HCT116 (cell line): ENCODE results near the gene MTA1. TPM values are rescaled to one million over a fixed set of nuclear protein-coding genes. Genes with fewer than 3 reads are reported as not detected.
A peak's percentile ranks its signal among the peaks of the same experiment; 100 is the strongest.

Experiments used
- ATAC-seq: fragments of 200-7000 bp; cut with Tn5 transposase; 2 replicates; pipeline ENCODE4 v1.9.1; 2020; ENCODE audit warnings: mild to moderate bottlenecking, moderate library complexity
- BruUV-seq: library from RNA; stranded (reverse); fragments of 400-500 nt; replicated peaks from 2 replicates; lab custom pipeline; 2021; lab: Mats Ljungman, UMichigan
- CTCF ChIA-PET: fragments of 300-600 bp; sonication (Branson Sonifier 250); formaldehyde crosslinking; loops from one replicate; lab custom pipeline; 2021; ENCODE audit warnings: antibody characterized with exemption; lab: Charles Lee
- POLR2A ChIA-PET: fragments of 300-600, 350-600 bp; sonication (Branson Sonifier 250); formaldehyde crosslinking; loops from one replicate; lab custom pipeline; 2021; ENCODE audit warnings: antibody characterized with exemption; lab: Charles Lee
- RAD21 ChIA-PET, 2 experiments: fragments of 300-600 bp; sonication (Branson Sonifier 250); formaldehyde crosslinking; loops; one replicate each; lab custom pipeline; 2023; ENCODE audit warnings: low total read pairs in 2 of 2; ENCODE audit not compliant: uncharacterized antibody in 2 of 2, unreplicated experiment in 2 of 2, low non-redundant PET in 1 of 2; lab: Charles Lee
- DNase-seq: peaks from one replicate; pipeline ENCODE4 v3.0.0-alpha.2; 2010; ENCODE audit warnings: low read depth, low spot score
- H2AFZ ChIP-seq: fragments of 200-600 bp; shearing (Covaris generic), sonication (generic); 2 replicates; pipeline ENCODE4 v1.6.1; 2017; ENCODE audit warnings: low read depth, mixed run types, mixed read lengths, antibody characterized with exemption, low read length; ENCODE audit not compliant: poor library complexity, severe bottlenecking
- H3K27ac ChIP-seq: 2 replicates; pipeline ENCODE4 v1.5.1; 2012; ENCODE audit warnings: low read depth, low read length
- H3K27me3 ChIP-seq: fragments of 200-600 bp; sonication (generic); 2 replicates; pipeline ENCODE4 v1.6.1; 2016; ENCODE audit warnings: mixed run types, low read length, mixed read lengths; ENCODE audit not compliant: insufficient read depth
- H3K36me3 ChIP-seq, 2 experiments: fragments of 200-500 bp in 1 of 2; fragments of 200-600 bp in 1 of 2; sonication (Bioruptor generic) in 1 of 2; sonication (generic) in 1 of 2; 2 replicates each; pipeline versions ENCODE4 v1.5.1 to v1.6.1; 2014 to 2016; ENCODE audit warnings: low read length in 2 of 2, inconsistent platforms in 1 of 2, mixed read lengths in 1 of 2, mixed run types in 1 of 2; ENCODE audit not compliant: insufficient read depth in 2 of 2, control insufficient read depth in 1 of 2
- H3K4me1 ChIP-seq, 2 experiments: fragments of 200-600 bp in 1 of 2; sonication (generic) in 1 of 2; 2 replicates each; pipeline versions ENCODE4 v1.5.1 to v1.6.1; 2012 to 2017; ENCODE audit warnings: low read length in 2 of 2, inconsistent platforms in 1 of 2, mild to moderate bottlenecking in 1 of 2, mixed read lengths in 1 of 2, mixed run types in 1 of 2, moderate library complexity in 1 of 2; ENCODE audit not compliant: insufficient read depth in 2 of 2, control insufficient read depth in 1 of 2
- H3K4me2 ChIP-seq: fragments of 200-600 bp; sonication (generic); 2 replicates; pipeline ENCODE4 v1.6.1; 2017; ENCODE audit warnings: mixed run types, low read length, mixed read lengths
- H3K4me3 ChIP-seq, 2 experiments: fragments of 200-600 bp in 1 of 2; sonication (generic) in 1 of 2; replicated peaks in 1 of 2; 2 replicates each; pipeline ENCODE4 v1.5.1; 2011 to 2016; ENCODE audit warnings: low read length in 2 of 2, control low read depth in 1 of 2, low read depth in 1 of 2, mild to moderate bottlenecking in 1 of 2, mixed read lengths in 1 of 2, mixed run types in 1 of 2
- H3K79me2 ChIP-seq: fragments of 200-600 bp; sonication (generic); 2 replicates; pipeline ENCODE4 v1.6.1; 2017; ENCODE audit warnings: mild to moderate bottlenecking, mixed run types, low read length, moderate library complexity, mixed read lengths; ENCODE audit not compliant: insufficient read depth
- H3K9ac ChIP-seq: fragments of 200-600 bp; sonication (generic); 2 replicates; pipeline ENCODE4 v1.6.1; 2016; ENCODE audit warnings: low read length, mixed read lengths
- H3K9me2 ChIP-seq: fragments of 200-600 bp; sonication (generic), shearing (Covaris generic); 2 replicates; pipeline ENCODE4 v1.6.1; 2017; ENCODE audit warnings: mixed run types, mild to moderate bottlenecking, moderate library complexity; ENCODE audit not compliant: insufficient read depth
- H3K9me3 ChIP-seq, 2 experiments: fragments of 200-500 bp in 1 of 2; fragments of 200-600 bp in 1 of 2; sonication (Bioruptor generic) in 1 of 2; sonication (generic) in 1 of 2; 2 replicates each; pipeline ENCODE4 v1.6.1; 2014 to 2017; ENCODE audit warnings: low read length in 2 of 2, mixed read lengths in 2 of 2, inconsistent platforms in 1 of 2, low read depth in 1 of 2, mild to moderate bottlenecking in 1 of 2, mixed run types in 1 of 2, moderate library complexity in 1 of 2; ENCODE audit not compliant: control insufficient read depth in 1 of 2, insufficient read depth in 1 of 2
- H4K20me1 ChIP-seq: fragments of 200-600 bp; sonication (generic), shearing (Covaris generic); 2 replicates; pipeline ENCODE4 v1.6.1; 2017; ENCODE audit warnings: mixed run types, mild to moderate bottlenecking, moderate library complexity; ENCODE audit not compliant: insufficient read depth
- ATF3 ChIP-seq: IDR thresholded peaks from 2 replicates; pipeline ENCODE4 v1.6.1; 2012
- CBX3 ChIP-seq: IDR thresholded peaks from 2 replicates; pipeline ENCODE4 v1.6.1; 2012; ENCODE audit warnings: low read depth
- CEBPB ChIP-seq: IDR thresholded peaks from 2 replicates; pipeline ENCODE4 v1.6.1; 2012; ENCODE audit warnings: low read depth
- CTCF ChIP-seq, 3 experiments: fragments of 200-600 bp in 1 of 3; sonication (generic) in 1 of 3; IDR thresholded peaks in 2 of 3; conservative IDR thresholded peaks in 1 of 3; 2 replicates each; pipeline ENCODE4 v1.5.1; 2012 to 2017; ENCODE audit warnings: low read depth in 2 of 3, low read length in 2 of 3, antibody characterized with exemption in 1 of 3, borderline replicate concordance in 1 of 3, control low read depth in 1 of 3, mild to moderate bottlenecking in 1 of 3, mixed read lengths in 1 of 3, mixed run types in 1 of 3, moderate library complexity in 1 of 3; ENCODE audit not compliant: insufficient read depth in 1 of 3
- EGR1 ChIP-seq: IDR thresholded peaks from 2 replicates; pipeline ENCODE4 v1.6.1; 2012; ENCODE audit warnings: low read depth
- ELF1 ChIP-seq: IDR thresholded peaks from 2 replicates; pipeline ENCODE4 v1.6.1; 2012; ENCODE audit warnings: low read depth, borderline replicate concordance
- FOSL1 ChIP-seq: IDR thresholded peaks from 2 replicates; pipeline ENCODE4 v1.6.1; 2012; ENCODE audit warnings: low read depth
- JUND ChIP-seq: IDR thresholded peaks from 2 replicates; pipeline ENCODE4 v1.6.1; 2012
- MAX ChIP-seq: IDR thresholded peaks from 2 replicates; pipeline ENCODE4 v1.6.1; 2012
- POLR2A ChIP-seq: IDR thresholded peaks from 2 replicates; pipeline ENCODE4 v1.7.0; 2011; ENCODE audit warnings: borderline replicate concordance; ENCODE audit not compliant: insufficient read depth, insufficient read length; ENCODE audit errors: extremely low read depth
- POLR2AphosphoS5 ChIP-seq: IDR thresholded peaks from 2 replicates; pipeline ENCODE4 v1.6.1; 2011; ENCODE audit warnings: mild to moderate bottlenecking, low read depth, low read length, moderate library complexity
- REST ChIP-seq: IDR thresholded peaks from 2 replicates; pipeline ENCODE4 v1.6.1; 2012; ENCODE audit warnings: low read depth
- SIN3A ChIP-seq: IDR thresholded peaks from 2 replicates; pipeline ENCODE4 v1.6.1; 2012; ENCODE audit warnings: low read depth
- TCF7L2 ChIP-seq: IDR thresholded peaks from 2 replicates; pipeline ENCODE4 v1.7.0; 2011; ENCODE audit warnings: borderline replicate concordance, inconsistent platforms; ENCODE audit not compliant: insufficient read depth, insufficient read length; ENCODE audit errors: extremely low read depth
- ZNF274 ChIP-seq: fragments of 200-500 bp; sonication (Bioruptor generic); IDR thresholded peaks from 2 replicates; pipeline ENCODE4 v1.6.1; 2014; ENCODE audit warnings: mild to moderate bottlenecking, low read depth, low read length, inconsistent platforms
- intact Hi-C: fragments of 100-400 bp; cut with micrococcal nuclease; formaldehyde crosslinking; loops from 2 replicates; pipeline ENCODE4 v1.10.0; 2022
- total RNA-seq: library from RNA; stranded (reverse); gene quantifications from one replicate; pipeline ENCODE4 v1.2.1, GENCODE V29; 2021; ENCODE audit not compliant: unreplicated experiment

MTA1 gene
- total RNA-seq, 1 experiment from 2014 or later = 229 TPM

GRCh38 chr14:105395538-105395854, 24.1 kb upstream of the MTA1 start:
- peaks cover 0 to 13% of the 10 kb centered on the region in 2 experiments; a peak in 3 of 4 replicates for H3K36me3 ChIP-seq
- no peaks in the 10 kb centered on the region for H3K9me2 ChIP-seq
- no peaks in the 10 kb centered on the region for H4K20me1 ChIP-seq
- ATAC-seq (no peak), DNase-seq (no peak)
- H3K9ac ChIP-seq = no peak overlapping the region
- ChIA-PET CTCF (no interaction called here), RAD21 (no interaction called here), POLR2A (no interaction called here)
- H3K4me1 ChIP-seq = peaks cover 19 to 40% of the 10 kb centered on the region in 2 experiments; a peak in 3 of 4 replicates
- H3K27me3 ChIP-seq = no peaks in the 10 kb centered on the region
- H3K9me3 ChIP-seq = peaks cover 0 to 4% of the 10 kb centered on the region in 2 experiments; a peak in 1 of 4 replicates
- TF ChIP-seq ELF1 (no peak), POLR2AphosphoS5 (no peak), SIN3A (no peak)
- no TSS peak for BruUV-seq
- no peak overlapping the region for H3K4me2 ChIP-seq
- no peak overlapping the region; the same call in 1 of the 2 replicates for H3K27ac ChIP-seq
- intact Hi-C loops = no loop called here
- no peak overlapping the region for H2AFZ ChIP-seq
- H3K79me2 ChIP-seq = peaks cover 19% of the 10 kb centered on the region
- H3K4me3 ChIP-seq = no peak overlapping the region

GRCh38 chr14:105397350-105397931, 22.2 kb upstream of the MTA1 start:
- BruUV-seq = no TSS peak
- Histone ChIP-seq H3K9me2 (no peaks in the 10 kb centered on the region), H3K4me3 (peak overlapping the region; percentile 91), H4K20me1 (no peaks in the 10 kb centered on the region), H3K4me2 (peak overlapping the region; percentile 97), H3K9ac (peak overlapping the region; percentile 92), H3K27ac (peak overlapping the region; percentile 94), H3K9me3 (peaks cover 0 to 8% of the 10 kb centered on the region in 2 experiments; a peak in 1 of 4 replicates), H3K27me3 (no peaks in the 10 kb centered on the region), H3K36me3 (peaks cover 3 to 19% of the 10 kb centered on the region in 2 experiments; a peak in 3 of 4 replicates), H3K4me1 (peaks cover 19 to 40% of the 10 kb centered on the region in 2 experiments; a peak in 3 of 4 replicates), H3K79me2 (peaks cover 19% of the 10 kb centered on the region), H2AFZ (no peak overlapping the region)
- ChIA-PET RAD21 (no interaction called here), CTCF (interaction anchor here (1.3 kb wide), 1 partner anchor 93 kb away, joined by 3 read pairs; no protein-coding TSS in a partner anchor), POLR2A (no interaction called here)
- DNase-seq (no peak), ATAC-seq (peak; percentile 5; the same call in 1 of the 2 replicates)
- intact Hi-C loops = no loop called here
- no peak for TF ChIP-seq CTCF (IDR thresholded peaks at IDR 0.05 in 2 of 3, conservative IDR thresholded peaks at IDR 0.05 in 1 of 3; ENCODE audit: borderline replicate concordance in 1 of 3, insufficient read depth in 1 of 3, low read depth in 2 of 3, low read length in 2 of 3)
- no peak for TF ChIP-seq REST
- no peak for TF ChIP-seq MAX
- no peak for TF ChIP-seq FOSL1
- no peak for TF ChIP-seq ZNF274
- TF ChIP-seq CBX3 = no peak
- TF ChIP-seq TCF7L2 = no peak
- no peak for TF ChIP-seq ATF3
- no peak for TF ChIP-seq EGR1
- TF ChIP-seq SIN3A = no peak
- TF ChIP-seq JUND = no peak
- no peak for TF ChIP-seq CEBPB
- no peak for TF ChIP-seq POLR2AphosphoS5
- no peak for TF ChIP-seq POLR2A
